ENCODE data around the gene MICALL2. TPM values are rescaled to one million over a fixed set of nuclear protein-coding genes. Genes with fewer than 3 reads are reported as not detected.

MICALL2 gene
- total RNA-seq, 4 donors from 2014 or later = 9.1 to 18.3 (median 14.6) TPM

DNA sequence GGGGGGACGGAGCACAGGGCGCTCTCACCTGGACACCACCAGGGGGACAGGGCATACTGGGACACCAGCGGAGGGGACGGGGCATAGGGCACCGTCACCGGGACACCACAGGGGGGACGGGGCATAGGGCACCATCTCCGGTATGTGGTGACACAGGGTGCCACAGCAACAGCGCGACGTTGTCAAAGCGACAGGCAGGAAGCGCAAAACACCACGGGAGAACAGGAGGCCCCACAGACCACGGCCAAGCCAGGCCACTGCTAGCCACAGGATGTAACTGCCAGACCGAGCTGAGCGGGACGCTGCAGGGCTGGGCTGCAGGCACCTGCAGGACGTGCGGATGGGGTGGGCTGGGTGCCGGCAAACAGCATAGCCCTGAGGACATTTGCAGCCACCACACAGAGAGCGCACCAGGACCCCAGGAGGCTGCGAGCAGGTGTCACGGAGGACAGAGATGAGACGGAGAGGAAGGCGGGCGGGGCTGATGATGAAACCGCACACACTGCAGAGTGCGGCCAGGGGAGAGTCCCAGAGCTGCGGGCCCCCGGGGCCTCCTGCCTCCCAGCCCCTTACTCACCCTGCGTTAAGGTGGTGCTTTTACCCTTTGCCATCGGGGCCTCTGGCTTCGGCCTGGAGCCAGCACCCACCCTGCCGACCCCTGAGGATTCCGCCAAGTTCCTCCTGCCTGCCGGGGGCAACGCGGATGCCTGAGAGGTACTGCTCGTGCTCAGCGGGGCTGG lies 17.5 kb downstream of the MICALL2 start:
- no peak for TF ChIP-seq POLR2A (IDR thresholded peaks at IDR 0.05; ENCODE audit: low read depth)
- no peak for TF ChIP-seq POLR2AphosphoS5 (IDR thresholded peaks at IDR 0.05)
- no peak for TF ChIP-seq EP300 (IDR thresholded peaks at IDR 0.05)
- TF ChIP-seq, protein P1, sequence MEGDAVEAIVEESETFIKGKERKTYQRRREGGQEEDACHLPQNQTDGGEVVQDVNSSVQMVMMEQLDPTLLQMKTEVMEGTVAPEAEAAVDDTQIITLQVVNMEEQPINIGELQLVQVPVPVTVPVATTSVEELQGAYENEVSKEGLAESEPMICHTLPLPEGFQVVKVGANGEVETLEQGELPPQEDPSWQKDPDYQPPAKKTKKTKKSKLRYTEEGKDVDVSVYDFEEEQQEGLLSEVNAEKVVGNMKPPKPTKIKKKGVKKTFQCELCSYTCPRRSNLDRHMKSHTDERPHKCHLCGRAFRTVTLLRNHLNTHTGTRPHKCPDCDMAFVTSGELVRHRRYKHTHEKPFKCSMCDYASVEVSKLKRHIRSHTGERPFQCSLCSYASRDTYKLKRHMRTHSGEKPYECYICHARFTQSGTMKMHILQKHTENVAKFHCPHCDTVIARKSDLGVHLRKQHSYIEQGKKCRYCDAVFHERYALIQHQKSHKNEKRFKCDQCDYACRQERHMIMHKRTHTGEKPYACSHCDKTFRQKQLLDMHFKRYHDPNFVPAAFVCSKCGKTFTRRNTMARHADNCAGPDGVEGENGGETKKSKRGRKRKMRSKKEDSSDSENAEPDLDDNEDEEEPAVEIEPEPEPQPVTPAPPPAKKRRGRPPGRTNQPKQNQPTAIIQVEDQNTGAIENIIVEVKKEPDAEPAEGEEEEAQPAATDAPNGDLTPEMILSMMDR (IDR thresholded peaks at IDR 0.05) = no peak
- Histone ChIP-seq H3K4me1 (peaks cover 0 to 11% (median 4%) of the 10 kb centered on the region in 4 donors), H3K27ac (replicated peaks in 1 of 4) (no peak overlapping the region), H3K9me3 (no peaks in the 10 kb centered on the region), H3K36me3 (peaks cover 8 to 61% (median 47%) of the 10 kb centered on the region in 4 donors), H3K27me3 (no peaks in the 10 kb centered on the region), H3K4me3 (no peak overlapping the region)
- intact Hi-C loops (cut with DNase I) = no loop called here
- DNase-seq (ENCODE audit: extremely low spot score) = no peak
- 90% methylated on average over 29 of the region's 41 CpGs for WGBS

DNA sequence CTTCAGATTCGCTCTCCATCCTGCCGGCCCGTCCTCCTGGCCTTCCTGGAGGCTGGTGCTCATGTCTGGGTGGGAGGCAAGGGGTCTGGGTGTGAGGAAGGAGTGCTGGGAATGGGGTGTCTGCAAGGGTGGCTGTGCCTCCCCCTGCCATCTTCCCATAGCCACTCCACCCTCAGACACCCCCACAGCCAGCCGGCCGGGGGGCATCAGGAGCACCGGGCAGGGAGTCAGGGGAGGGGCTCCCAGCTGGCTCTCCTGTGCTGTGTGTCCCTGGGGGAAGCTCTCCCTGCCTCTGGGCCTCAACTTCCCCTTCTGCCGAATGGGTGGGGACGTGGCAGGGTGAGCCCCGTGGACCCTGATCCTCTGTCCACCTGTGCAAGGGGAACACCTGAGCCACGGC lies 18.6 kb downstream of the MICALL2 start:
- 90% methylated on average over 7 of the region's 10 CpGs for WGBS
- H3K36me3 ChIP-seq = peaks cover 8 to 62% (median 54%) of the 10 kb centered on the region in 4 donors

DNA sequence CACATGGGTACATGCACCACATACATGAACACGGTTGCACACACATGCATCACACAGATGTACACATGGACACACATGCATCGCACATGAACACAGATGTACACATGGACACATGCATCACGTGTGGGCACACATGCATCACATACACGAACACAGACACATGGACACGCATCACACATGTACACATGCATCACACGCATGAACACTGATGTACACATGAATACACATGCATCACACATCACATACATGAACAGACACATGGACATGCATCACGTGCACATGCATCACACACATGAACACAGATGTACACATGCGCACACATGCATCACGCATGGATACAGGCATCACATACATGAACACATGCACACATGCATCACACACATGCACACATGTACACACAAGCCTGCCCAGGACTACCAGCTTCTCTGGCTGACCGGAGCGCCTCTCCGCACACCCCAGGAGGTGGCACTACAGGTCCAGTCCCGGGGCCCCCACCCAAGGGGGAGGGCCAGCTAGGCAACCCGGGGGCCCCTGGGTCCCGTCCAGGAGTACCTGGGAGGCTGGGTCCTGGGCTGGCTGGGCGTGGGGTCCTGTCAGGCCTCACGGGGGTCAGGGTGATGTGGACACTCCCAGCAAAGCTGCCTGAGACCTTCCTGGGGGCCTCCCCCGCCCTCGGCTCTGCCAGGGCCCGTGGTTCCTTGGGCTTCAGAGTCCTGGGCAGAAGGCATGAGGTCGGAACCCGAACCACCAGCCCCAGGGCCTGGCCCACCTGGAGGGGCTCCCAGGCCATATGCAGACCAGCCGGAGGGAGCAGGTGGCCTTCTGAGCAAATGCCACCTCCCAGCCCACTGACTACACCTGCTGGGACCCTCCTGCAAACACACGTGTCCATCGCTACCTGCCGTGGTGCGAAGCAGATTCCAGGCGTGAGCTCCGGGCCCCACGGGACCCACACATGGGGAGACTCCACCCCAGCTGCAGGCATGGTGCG lies 19.6 kb downstream of the MICALL2 start:
- no peak overlapping the region for H3K27ac ChIP-seq (replicated peaks in 1 of 4)
- intact Hi-C loops (cut with DNase I) = loop anchor here (10.0 kb wide), 1 partner anchor 245 kb away; no protein-coding TSS in a partner anchor
- TF ChIP-seq EP300 (IDR thresholded peaks at IDR 0.05) (no peak), POLR2AphosphoS5 (IDR thresholded peaks at IDR 0.05) (peak in 1 of 2 donors; percentile 29), POLR2A (IDR thresholded peaks at IDR 0.05; ENCODE audit: low read depth) (no peak)
- TF ChIP-seq, protein P1 (IDR thresholded peaks at IDR 0.05) = peak in 1 of 3 experiments; percentile 31
- no peaks in the 10 kb centered on the region for H3K27me3 ChIP-seq
- H3K4me1 ChIP-seq = peaks cover 0 to 4% (median 0%) of the 10 kb centered on the region in 4 donors
- no peak overlapping the region for H3K4me3 ChIP-seq
- no peak for DNase-seq (ENCODE audit: extremely low spot score)
- H3K36me3 ChIP-seq = peaks cover 8 to 65% (median 52%) of the 10 kb centered on the region in 4 donors
- WGBS = 93% methylated on average over 12 of the region's 31 CpGs
- no peaks in the 10 kb centered on the region for H3K9me3 ChIP-seq

More for the DNA sequence above, 18.6 kb downstream of the MICALL2 start:
- no peaks in the 10 kb centered on the region for H3K9me3 ChIP-seq
- H3K4me1 ChIP-seq = peaks cover 0 to 5% (median 0%) of the 10 kb centered on the region in 4 donors
- TF ChIP-seq, protein P1 (IDR thresholded peaks at IDR 0.05) = no peak
- no peak for TF ChIP-seq EP300 (IDR thresholded peaks at IDR 0.05)
- TF ChIP-seq POLR2A (IDR thresholded peaks at IDR 0.05; ENCODE audit: low read depth) = no peak
- TF ChIP-seq POLR2AphosphoS5 (IDR thresholded peaks at IDR 0.05) = no peak
- no peak for DNase-seq (ENCODE audit: extremely low spot score)
- intact Hi-C loops (cut with DNase I) = no loop called here
- no peaks in the 10 kb centered on the region for H3K27me3 ChIP-seq
- H3K27ac ChIP-seq (replicated peaks in 1 of 4) = no peak overlapping the region
- H3K4me3 ChIP-seq = no peak overlapping the region

DNA sequence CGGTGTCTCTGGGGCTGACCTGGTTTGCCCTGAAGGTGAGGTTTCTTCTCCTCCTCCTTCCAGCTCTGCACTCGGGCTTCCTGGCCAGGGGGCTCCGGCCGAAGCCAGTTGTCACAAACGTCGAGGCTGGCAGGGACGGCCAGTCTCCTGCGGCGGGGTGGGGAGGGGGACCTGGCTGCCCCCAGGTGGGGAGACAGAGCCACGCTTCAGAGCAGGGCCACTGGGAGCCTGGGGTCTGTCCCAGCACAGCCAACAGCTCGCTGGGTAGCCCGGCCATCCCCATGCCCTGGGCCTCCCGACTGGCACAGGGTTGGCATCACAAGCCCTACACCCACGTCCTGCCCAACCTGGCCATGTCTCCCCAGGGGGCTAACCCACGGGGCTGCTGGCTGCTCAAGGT lies 20.4 kb downstream of the MICALL2 start:
- Histone ChIP-seq H3K27me3 (no peaks in the 10 kb centered on the region), H3K27ac (replicated peaks in 1 of 4) (no peak overlapping the region), H3K9me3 (no peaks in the 10 kb centered on the region), H3K4me1 (peaks cover 0 to 4% (median 0%) of the 10 kb centered on the region in 4 donors), H3K4me3 (no peak overlapping the region), H3K36me3 (peaks cover 8 to 61% (median 53%) of the 10 kb centered on the region in 4 donors)
- TF ChIP-seq EP300 (IDR thresholded peaks at IDR 0.05) = no peak
- TF ChIP-seq POLR2AphosphoS5 (IDR thresholded peaks at IDR 0.05) = no peak
- TF ChIP-seq, protein P1 (IDR thresholded peaks at IDR 0.05) = no peak
- no peak for TF ChIP-seq POLR2A (IDR thresholded peaks at IDR 0.05; ENCODE audit: low read depth)
- intact Hi-C loops (cut with DNase I) = loop anchor here (10.0 kb wide), 1 partner anchor 244 kb away; no protein-coding TSS in a partner anchor
- 97% methylated on average over 5 of the region's 15 CpGs for WGBS
- no peak for DNase-seq (ENCODE audit: extremely low spot score)
